Activated naive CD4-positive, alpha-beta T cell treated with anti-CD3 and anti-CD28 coated beads, Interleukin-2, amount 50 U/mL, for 72 hours (primary cell): ENCODE measurements around the gene OLFML3. TPM values are rescaled to one million over a fixed set of nuclear protein-coding genes. Genes with fewer than 3 reads are reported as not detected.
"Not testable (repeated sequence)": the region's sequence is repeated elsewhere in the genome, so short reads cannot be mapped to it uniquely, and the experiment has no call there.

ENCODE experiments used
- ATAC-seq, 2 donors: fragments of 150-1000 bp; cut with Tn5 transposase; 2 replicates each; pipeline ENCODE4 v1.10.0; 2021; ENCODE audit warnings: mild to moderate bottlenecking in 2 of 2, moderate library complexity in 2 of 2
- DNase-seq, 2 donors: peaks; one replicate each; pipeline ENCODE4 v3.0.0; 2021 to 2022; ENCODE audit warnings: low spot score in 2 of 2
- H3K27ac Mint-ChIP-seq, 2 donors: one replicate each; pipeline ENCODE4 v1.8.0; 2022; ENCODE audit warnings: mild to moderate bottlenecking in 2 of 2, mixed read lengths in 2 of 2
- H3K36me3 Mint-ChIP-seq, 2 donors: one replicate each; pipeline ENCODE4 v1.8.0; 2022; ENCODE audit warnings: mixed read lengths in 2 of 2
- H3K9me3 Mint-ChIP-seq, 2 donors: one replicate each; pipeline ENCODE4 v1.8.0; 2022; ENCODE audit warnings: mixed read lengths in 2 of 2
- total RNA-seq, 2 donors: library from RNA; stranded (reverse); gene quantifications; one replicate each; pipeline ENCODE4 v1.2.3, GENCODE V29; 2022

The OLFML3 gene
- total RNA-seq, 2 donors from 2014 or later = 0.33 to 0.64 TPM

DNA sequence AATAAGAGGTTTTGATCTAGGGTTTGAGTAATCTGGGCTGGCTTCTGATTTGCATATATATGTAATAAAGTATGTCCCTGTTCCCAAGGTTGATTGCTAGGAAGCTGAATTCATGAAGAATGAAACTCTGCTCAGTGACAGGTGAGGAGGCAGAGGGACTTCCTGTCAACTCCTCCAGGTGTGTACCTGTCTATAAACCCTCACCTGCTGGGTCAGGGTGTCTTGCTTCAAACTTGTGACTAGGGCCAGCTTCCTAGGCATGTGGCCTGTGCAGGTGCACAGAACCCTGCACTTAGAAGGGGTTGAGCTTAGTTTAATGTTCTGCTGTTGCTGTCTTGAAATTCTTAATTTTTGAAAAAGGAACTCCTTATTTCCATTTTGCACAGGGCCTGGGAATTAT is 21.1 kb downstream of the OLFML3 start:
- H3K36me3 Mint-ChIP-seq = peaks cover 3% of the 10 kb centered on the region in 2 donors
- ATAC-seq = no peak
- DNase-seq = no peak
- peaks cover 2 to 3% of the 10 kb centered on the region in 2 donors for H3K9me3 Mint-ChIP-seq
- no peak overlapping the region for H3K27ac Mint-ChIP-seq

DNA sequence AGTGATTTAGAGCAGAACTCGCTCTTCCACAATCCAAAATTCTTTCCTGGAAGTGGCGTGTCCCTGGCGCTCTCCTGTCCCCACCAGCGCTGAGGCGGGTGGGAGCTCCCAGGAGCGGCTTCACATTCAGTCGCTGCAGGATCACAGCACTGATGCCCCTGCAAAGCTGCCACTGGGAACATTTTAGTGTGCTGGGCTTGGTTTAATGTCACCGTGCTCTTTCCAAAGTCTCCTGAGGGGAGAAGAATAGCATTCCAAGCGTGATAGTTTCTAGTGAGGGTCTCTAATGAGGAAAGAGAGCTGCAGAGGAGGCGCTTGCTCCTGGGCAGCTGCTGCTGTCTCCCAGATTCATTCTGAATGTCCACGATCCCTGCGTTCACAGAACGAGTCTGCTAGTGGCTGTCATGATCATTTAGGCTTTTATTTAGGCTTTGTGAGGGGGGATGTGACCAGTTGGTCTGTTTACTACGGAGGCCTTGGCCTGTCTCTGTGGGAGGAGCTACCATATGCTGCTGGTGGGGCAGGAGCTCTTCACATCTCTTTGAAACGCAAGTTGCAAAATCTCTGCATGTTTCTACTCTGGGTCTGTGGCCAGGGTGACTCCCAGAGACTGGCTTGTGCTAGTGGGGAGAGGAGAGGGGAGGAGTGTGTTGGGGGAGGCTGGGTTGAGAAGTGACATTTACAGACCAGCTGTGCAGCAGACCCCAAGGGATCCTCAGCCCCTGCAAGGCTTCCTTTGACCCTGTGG is 23.4 kb downstream of the OLFML3 start:
- ATAC-seq = no peak
- H3K27ac Mint-ChIP-seq = peak overlapping the region in 1 of 2 donors; percentile 12
- H3K9me3 Mint-ChIP-seq = peaks cover 0 to 3% of the 10 kb centered on the region in 2 donors
- no peak for DNase-seq
- H3K36me3 Mint-ChIP-seq = no peaks in the 10 kb centered on the region

DNA sequence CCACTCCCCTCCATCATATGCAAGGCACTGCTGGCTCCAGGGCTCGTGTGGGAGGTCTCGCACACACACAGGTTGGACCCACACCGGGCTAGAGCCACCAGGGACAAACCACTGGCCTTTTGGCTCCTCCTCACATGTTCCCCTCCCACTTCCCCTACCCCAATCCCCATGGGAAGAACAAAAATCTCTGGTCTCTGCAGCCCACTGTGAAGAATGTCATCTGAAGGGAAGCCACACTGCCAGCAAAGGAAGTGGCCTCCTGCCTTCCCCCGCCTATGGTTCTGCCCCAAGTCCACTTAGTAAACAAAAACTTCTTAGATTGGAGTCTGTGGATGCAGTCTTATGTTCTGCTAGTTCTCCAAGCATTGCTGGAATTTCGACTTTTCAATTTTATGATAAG is 24.2 kb downstream of the OLFML3 start:
- Mint-ChIP-seq H3K27ac (no peak overlapping the region), H3K9me3 (peaks cover 0 to 3% of the 10 kb centered on the region in 2 donors), H3K36me3 (no peaks in the 10 kb centered on the region)
- no peak for DNase-seq
- no peak for ATAC-seq

GRCh38 chr1:114006825-114007224 is 27.6 kb downstream of the OLFML3 start:
- H3K36me3 Mint-ChIP-seq, H3K9me3 Mint-ChIP-seq, DNase-seq, ATAC-seq: not testable (repeated sequence)
- peak overlapping the region; percentile 32 to 45 for H3K27ac Mint-ChIP-seq

DNA sequence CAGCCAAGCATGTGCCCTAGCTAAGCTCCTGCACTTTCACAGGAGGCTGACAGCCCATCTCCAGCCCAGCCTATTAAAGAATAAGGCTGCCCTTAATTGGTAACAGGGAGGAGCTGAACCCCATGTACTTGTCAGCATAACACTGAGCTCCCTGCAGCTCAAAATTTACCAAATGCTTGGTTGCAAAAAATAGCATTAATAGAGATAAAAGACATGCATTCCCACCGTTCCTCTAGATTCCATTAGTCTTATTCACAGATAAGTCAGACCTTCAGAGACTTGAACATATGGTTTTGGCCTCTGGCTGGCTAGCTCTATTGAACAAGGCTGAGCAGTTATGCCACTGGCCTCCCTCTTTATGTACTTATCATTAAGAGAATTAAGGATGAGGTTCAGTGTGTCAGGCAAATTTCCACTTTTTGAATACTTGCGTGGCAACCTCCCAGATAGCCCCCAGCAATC is 29.2 kb downstream of the OLFML3 start:
- no peak for DNase-seq
- no peak overlapping the region for H3K27ac Mint-ChIP-seq
- ATAC-seq = no peak
- H3K9me3 Mint-ChIP-seq = peaks cover 0 to 3% of the 10 kb centered on the region in 2 donors
- no peaks in the 10 kb centered on the region for H3K36me3 Mint-ChIP-seq

- DNase-seq = no peak
- no peak for ATAC-seq
- Mint-ChIP-seq H3K36me3 (no peaks in the 10 kb centered on the region), H3K9me3 (peaks cover 0 to 3% of the 10 kb centered on the region in 2 donors), H3K27ac (no peak overlapping the region)
Observed at GRCh38 chr1:114008993-114009392, 29.7 kb downstream of the OLFML3 start.

DNA sequence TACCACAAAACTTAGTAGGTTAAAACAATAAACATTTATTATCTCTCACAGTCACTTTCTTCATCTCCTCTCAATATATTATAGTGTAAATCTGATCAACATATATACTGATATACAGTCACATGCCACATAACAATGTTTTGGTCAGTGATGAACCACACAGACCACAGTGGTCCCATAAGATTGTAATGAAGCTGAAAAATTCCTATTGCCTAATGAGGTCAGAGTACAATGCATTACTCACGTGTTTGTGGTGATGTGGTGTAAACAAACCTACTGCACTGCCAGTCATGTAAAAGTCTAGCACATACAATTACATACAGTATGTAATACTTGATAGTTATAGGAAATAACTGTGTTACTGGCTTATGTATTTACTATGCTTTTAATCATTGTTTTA is 30.1 kb downstream of the OLFML3 start:
- H3K9me3 Mint-ChIP-seq = peaks cover 0 to 3% of the 10 kb centered on the region in 2 donors
- H3K27ac Mint-ChIP-seq = no peak overlapping the region
- no peak for DNase-seq
- H3K36me3 Mint-ChIP-seq = no peaks in the 10 kb centered on the region
- no peak for ATAC-seq

DNA sequence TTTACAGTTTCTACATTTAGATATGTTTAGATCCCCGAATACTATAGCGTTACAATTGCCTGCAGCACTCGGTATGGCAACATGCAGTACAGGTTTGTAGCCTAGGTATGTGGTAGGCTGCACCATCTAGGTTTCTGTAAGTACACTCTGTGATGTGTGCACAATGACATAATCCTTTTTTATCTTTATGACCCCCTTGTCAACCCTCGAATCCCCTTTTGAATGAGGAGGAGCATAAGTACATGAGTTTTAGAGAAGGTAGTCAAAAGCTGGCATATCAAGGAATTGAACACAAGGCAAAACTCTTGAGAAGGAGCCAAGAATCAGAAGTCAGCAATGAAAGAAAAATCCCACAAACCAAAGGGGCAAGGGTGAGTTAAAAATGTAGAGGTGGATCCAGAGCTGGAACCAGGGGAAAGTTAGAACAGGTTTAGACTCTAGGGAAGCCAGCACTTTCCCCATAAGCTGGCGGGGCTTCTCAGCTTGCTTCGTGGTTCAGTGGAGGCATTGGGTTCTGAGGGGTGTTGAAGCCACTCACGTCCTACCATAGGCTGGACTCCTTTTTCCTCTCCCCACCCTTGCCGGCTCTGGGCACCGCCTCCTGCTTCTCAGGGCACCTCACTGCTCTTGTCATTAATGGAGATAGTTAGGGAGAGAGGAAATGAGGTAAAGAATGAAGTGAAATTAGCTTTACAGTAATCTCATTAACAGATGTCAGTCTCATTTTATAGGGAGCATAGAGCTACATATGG is 31.3 kb downstream of the OLFML3 start:
- H3K36me3 Mint-ChIP-seq = no peaks in the 10 kb centered on the region
- H3K9me3 Mint-ChIP-seq = peaks cover 0 to 2% of the 10 kb centered on the region in 2 donors
- no peak for DNase-seq
- ATAC-seq = no peak
- H3K27ac Mint-ChIP-seq = no peak overlapping the region

GRCh38 chr1:114011796-114012195 is 32.5 kb downstream of the OLFML3 start:
- ATAC-seq (no peak), DNase-seq (no peak)
- H3K27ac Mint-ChIP-seq = no peak overlapping the region
- H3K36me3 Mint-ChIP-seq = no peaks in the 10 kb centered on the region
- no peaks in the 10 kb centered on the region for H3K9me3 Mint-ChIP-seq

- Mint-ChIP-seq H3K9me3 (peaks cover 7% of the 10 kb centered on the region in 2 donors), H3K36me3 (peaks cover 0 to 10% of the 10 kb centered on the region in 2 donors), H3K27ac (no peak overlapping the region)
- no peak for ATAC-seq
- no peak for DNase-seq
Observed at GRCh38 chr1:114015075-114015474, 35.8 kb downstream of the OLFML3 start.

GRCh38 chr1:114019724-114020123 is 40.5 kb downstream of the OLFML3 start:
- not testable (repeated sequence) for ATAC-seq, H3K9me3 Mint-ChIP-seq, DNase-seq, H3K27ac Mint-ChIP-seq
- peaks cover 0 to 11% of the 10 kb centered on the region in 2 donors for H3K36me3 Mint-ChIP-seq

GRCh38 chr1:114021665-114022099 is 42.4 kb downstream of the OLFML3 start:
- peaks cover 7% of the 10 kb centered on the region in 2 donors for H3K9me3 Mint-ChIP-seq
- no peak overlapping the region for H3K27ac Mint-ChIP-seq
- H3K36me3 Mint-ChIP-seq = peaks cover 0 to 11% of the 10 kb centered on the region in 2 donors
- ATAC-seq = no peak
- DNase-seq = no peak

DNA sequence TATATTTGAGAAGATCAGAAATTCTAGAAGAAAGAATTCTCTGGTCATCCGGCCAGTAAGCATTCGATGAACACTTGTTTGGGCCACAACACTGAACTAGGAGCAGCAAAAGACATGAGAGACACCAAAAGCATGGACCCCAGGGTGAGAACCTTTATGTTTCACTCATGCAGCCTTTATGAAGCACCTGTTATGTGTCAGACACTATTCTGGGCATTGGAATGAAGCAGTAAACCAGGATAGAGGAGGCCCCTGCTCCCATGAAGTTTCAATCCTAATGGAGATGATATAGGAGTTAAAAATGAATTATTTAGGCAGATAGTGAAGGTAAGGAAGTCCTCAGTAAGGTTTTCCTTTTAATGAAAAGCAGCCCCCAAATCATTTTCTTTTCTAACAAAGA is 43.6 kb downstream of the OLFML3 start:
- Mint-ChIP-seq H3K9me3 (peaks cover 7% of the 10 kb centered on the region in 2 donors), H3K27ac (no peak overlapping the region), H3K36me3 (peaks cover 0 to 11% of the 10 kb centered on the region in 2 donors)
- no peak for ATAC-seq
- no peak for DNase-seq

DNA sequence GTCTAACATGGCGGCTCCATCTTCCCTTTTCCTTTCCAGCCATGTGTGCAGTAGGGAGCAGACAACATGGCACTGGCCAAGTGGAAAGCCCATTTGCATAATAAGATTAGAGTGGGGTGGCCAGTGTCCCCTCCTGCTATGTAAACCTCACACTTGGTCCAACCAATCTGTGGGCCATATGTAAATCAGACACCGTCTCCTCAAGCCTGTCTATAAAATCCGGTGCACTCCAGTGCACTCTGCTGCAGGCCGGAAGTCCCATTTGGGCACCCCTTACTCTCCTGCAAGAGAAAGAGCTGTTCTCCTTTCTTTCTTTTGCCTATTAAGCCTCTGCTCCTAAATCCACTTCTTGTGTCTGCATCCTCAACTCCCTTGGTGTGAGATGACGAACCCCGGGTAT is 44.1 kb downstream of the OLFML3 start:
- H3K9me3 Mint-ChIP-seq = peaks cover 7% of the 10 kb centered on the region in 2 donors
- H3K27ac Mint-ChIP-seq = no peak overlapping the region
- peaks cover 0 to 11% of the 10 kb centered on the region in 2 donors for H3K36me3 Mint-ChIP-seq
- no peak for DNase-seq
- no peak for ATAC-seq

GRCh38 chr1:114024049-114024448 is 44.8 kb downstream of the OLFML3 start:
- Mint-ChIP-seq H3K36me3 (peaks cover 0 to 11% of the 10 kb centered on the region in 2 donors), H3K9me3 (peaks cover 6 to 7% of the 10 kb centered on the region in 2 donors), H3K27ac (no peak overlapping the region)
- DNase-seq (no peak), ATAC-seq (no peak)

- H3K36me3 Mint-ChIP-seq = no peaks in the 10 kb centered on the region
- no peak overlapping the region for H3K27ac Mint-ChIP-seq
- DNase-seq = no peak
- H3K9me3 Mint-ChIP-seq = no peaks in the 10 kb centered on the region
- ATAC-seq = no peak
Observed at GRCh38 chr1:114025609-114026401, 46.5 kb downstream of the OLFML3 start.

- Mint-ChIP-seq H3K27ac (no peak overlapping the region), H3K36me3 (no peaks in the 10 kb centered on the region), H3K9me3 (no peaks in the 10 kb centered on the region)
- no peak for DNase-seq
- ATAC-seq = no peak
Observed at GRCh38 chr1:114026797-114027196, 47.5 kb downstream of the OLFML3 start.
